Measurements from ENCODE around the gene GLB1L3.
"Not testable (repeated sequence)": the region's sequence is repeated elsewhere in the genome, so short reads cannot be mapped to it uniquely, and the experiment has no call there.

The GLB1L3 gene

GRCh38 chr11:134250675-134251074, 25.5 kb upstream of the GLB1L3 start:
- no peak for DNase-seq (ENCODE audit: low read depth)

- peak; percentile 12 for DNase-seq (ENCODE audit: low read depth)
Observed at GRCh38 chr11:134252346-134253187, 23.6 kb upstream of the GLB1L3 start.

GRCh38 chr11:134253188-134253993, 22.8 kb upstream of the GLB1L3 start, which contains the start of the genes ACAD8 and THYN1:
ACAD8 (plus strand) TSS chr11:134253568; CDS start chr11:134253601, 33 bp downstream.
THYN1 (minus strand) TSS chr11:134253352; CDS start chr11:134252882, 470 bp downstream.
- peak; percentile 94 for DNase-seq (ENCODE audit: low read depth)

- DNase-seq (ENCODE audit: low read depth): no peak
Observed at GRCh38 chr11:134254433-134255183, 21.6 kb upstream of the GLB1L3 start.

- not testable (repeated sequence) for DNase-seq (ENCODE audit: low read depth)
Observed at GRCh38 chr11:134255184-134255561, 21.0 kb upstream of the GLB1L3 start.

- DNase-seq (ENCODE audit: low read depth): no peak
Observed at GRCh38 chr11:134257101-134257500, 19.1 kb upstream of the GLB1L3 start.

GRCh38 chr11:134258577-134258976, 17.6 kb upstream of the GLB1L3 start:
- DNase-seq (ENCODE audit: low read depth): no peak

- DNase-seq (ENCODE audit: low read depth): no peak
Observed at GRCh38 chr11:134260503-134260902, 15.7 kb upstream of the GLB1L3 start.

- no peak for DNase-seq (ENCODE audit: low read depth)
Observed at GRCh38 chr11:134260983-134261382, 15.2 kb upstream of the GLB1L3 start.

GRCh38 chr11:134261626-134262488, 14.3 kb upstream of the GLB1L3 start:
- no peak for DNase-seq (ENCODE audit: low read depth)

- no peak for DNase-seq (ENCODE audit: low read depth)
Observed at GRCh38 chr11:134264966-134265764, 11.0 kb upstream of the GLB1L3 start.

GRCh38 chr11:134266440-134266839, 9.7 kb upstream of the GLB1L3 start:
- no peak for DNase-seq (ENCODE audit: low read depth)

- no peak for DNase-seq (ENCODE audit: low read depth)
Observed at GRCh38 chr11:134266841-134267251, 9.3 kb upstream of the GLB1L3 start.

GRCh38 chr11:134267461-134267860, 8.7 kb upstream of the GLB1L3 start:
- DNase-seq (ENCODE audit: low read depth): no peak

GRCh38 chr11:134267966-134268365, 8.2 kb upstream of the GLB1L3 start:
- DNase-seq (ENCODE audit: low read depth): no peak

GRCh38 chr11:134270250-134270714, 5.9 kb upstream of the GLB1L3 start:
- DNase-seq (ENCODE audit: low read depth): no peak

GRCh38 chr11:134271978-134272377, 4.2 kb upstream of the GLB1L3 start:
- no peak for DNase-seq (ENCODE audit: low read depth)

- no peak for DNase-seq (ENCODE audit: low read depth)
Observed at GRCh38 chr11:134272381-134273316, 3.5 kb upstream of the GLB1L3 start.

GRCh38 chr11:134273317-134273712, 2.9 kb upstream of the GLB1L3 start:
- no peak for DNase-seq (ENCODE audit: low read depth)

Data from activated T-cell treated with anti-CD3 and anti-CD28 coated beads for 48 hours (primary cell).